GM19238 (cell line): Measurements from ENCODE around the gene OSBPL9.
"Not testable (repeated sequence)": the region's sequence is repeated elsewhere in the genome, so short reads cannot be mapped to it uniquely, and the experiment has no call there.

Source experiments
- DNase-seq: peaks from one replicate; pipeline ENCODE4 v3.0.0; 2011; ENCODE audit warnings: low spot score; ENCODE audit not compliant: insufficient read length

Gene OSBPL9

GRCh38 chr1:51780927-51781326, 164.0 kb downstream of the OSBPL9 start:
- no peak for DNase-seq

GRCh38 chr1:51784997-51785421, 168.1 kb downstream of the OSBPL9 start:
- DNase-seq = no peak

- DNase-seq = no peak
These were observed 172.0 kb downstream of the OSBPL9 start for GRCh38 chr1:51788938-51789337.

GRCh38 chr1:51789342-51789741, 172.4 kb downstream of the OSBPL9 start:
- no peak for DNase-seq

GRCh38 chr1:51790385-51790784, 173.5 kb downstream of the OSBPL9 start:
- DNase-seq = no peak

- DNase-seq = no peak
These were observed 175.0 kb downstream of the OSBPL9 start for GRCh38 chr1:51791888-51792287.

GRCh38 chr1:51792864-51793263, 176.0 kb downstream of the OSBPL9 start:
- no peak for DNase-seq

- DNase-seq = no peak
These were observed 177.4 kb downstream of the OSBPL9 start for GRCh38 chr1:51794260-51794659.

GRCh38 chr1:51794868-51795267, 178.0 kb downstream of the OSBPL9 start:
- DNase-seq = no peak

- DNase-seq = no peak
These were observed 182.5 kb downstream of the OSBPL9 start for GRCh38 chr1:51799372-51799771.

GRCh38 chr1:51814513-51814912, 197.6 kb downstream of the OSBPL9 start:
- no peak for DNase-seq

- no peak for DNase-seq
These were observed 201.6 kb downstream of the OSBPL9 start for GRCh38 chr1:51818487-51818886.

GRCh38 chr1:51819021-51819420, 202.1 kb downstream of the OSBPL9 start:
- DNase-seq = not testable (repeated sequence)

GRCh38 chr1:51819810-51820209, 202.9 kb downstream of the OSBPL9 start:
- no peak for DNase-seq

GRCh38 chr1:51829058-51829457, 212.2 kb downstream of the OSBPL9 start:
- no peak for DNase-seq

- DNase-seq = no peak
These were observed 216.8 kb downstream of the OSBPL9 start for GRCh38 chr1:51833700-51834099.

GRCh38 chr1:51837243-51837642, 220.4 kb downstream of the OSBPL9 start:
- no peak for DNase-seq
